Measurements from ENCODE around the gene KDELR3. TPM values are rescaled to one million over a fixed set of nuclear protein-coding genes. Genes with fewer than 3 reads are reported as not detected.

Gene KDELR3
- total and polyA plus RNA-seq, 2 donors (not counting 1 experiment from before 2014, with no cell fraction given) = 78.8 to 305 TPM

- TF ChIP-seq CTCF (conservative IDR thresholded peaks at IDR 0.05 in 1 of 2, IDR thresholded peaks at IDR 0.05 in 1 of 2; ENCODE audit: low read depth in 1 of 2, low read length in 2 of 2) = no peak
- TF ChIP-seq EZH2 (IDR thresholded peaks at IDR 0.05; ENCODE audit: low read length, missing control alignments) = no peak
- Histone ChIP-seq H2AFZ (ENCODE audit: low read length) (no peak overlapping the region), H3K4me1 (ENCODE audit: control insufficient read depth, extremely low read depth, insufficient read depth, low read length) (no peaks in the 10 kb centered on the region), H4K20me1 (ENCODE audit: control insufficient read depth, extremely low read depth, insufficient read depth, low read length) (no peaks in the 10 kb centered on the region), H3K9me3 (ENCODE audit: control insufficient read depth, insufficient read depth, low read depth, low read length) (no peaks in the 10 kb centered on the region), H3K4me2 (ENCODE audit: extremely low read depth, insufficient read depth, low read length) (no peak overlapping the region), H3K27ac (ENCODE audit: insufficient read depth, low read length) (no peak overlapping the region), H3K36me3 (ENCODE audit: control insufficient read depth, insufficient read depth, low read length) (no peaks in the 10 kb centered on the region), H3K79me2 (ENCODE audit: control insufficient read depth, insufficient read depth, low read length) (no peaks in the 10 kb centered on the region), H3K9ac (ENCODE audit: insufficient read depth, low read length) (no peak overlapping the region), H3K27me3 (ENCODE audit: control insufficient read depth, insufficient read depth, low read length) (no peaks in the 10 kb centered on the region), H3K4me3 (replicated peaks in 1 of 4; ENCODE audit: control extremely low read depth in 1 of 4, insufficient read depth in 1 of 4, low read depth in 3 of 4, low read length in 4 of 4) (no peak overlapping the region)
- DNase-seq (ENCODE audit: low read depth in 2 of 2) = peak in 1 of 2 donors; percentile 25
These were observed 38.3 kb upstream of the KDELR3 start for GRCh38 chr22:38429499-38430068.

- no peaks in the 10 kb centered on the region for H3K27me3 ChIP-seq (ENCODE audit: control insufficient read depth, insufficient read depth, low read length)
- no peak overlapping the region for H2AFZ ChIP-seq (ENCODE audit: low read length)
- no peak overlapping the region for H3K4me2 ChIP-seq (ENCODE audit: extremely low read depth, insufficient read depth, low read length)
- H3K4me3 ChIP-seq (replicated peaks in 1 of 4; ENCODE audit: control extremely low read depth in 1 of 4, insufficient read depth in 1 of 4, low read depth in 3 of 4, low read length in 4 of 4) = no peak overlapping the region
- H4K20me1 ChIP-seq (ENCODE audit: control insufficient read depth, extremely low read depth, insufficient read depth, low read length) = no peaks in the 10 kb centered on the region
- no peaks in the 10 kb centered on the region for H3K79me2 ChIP-seq (ENCODE audit: control insufficient read depth, insufficient read depth, low read length)
- no peak for TF ChIP-seq EZH2 (IDR thresholded peaks at IDR 0.05; ENCODE audit: low read length, missing control alignments)
- no peak overlapping the region for H3K9ac ChIP-seq (ENCODE audit: insufficient read depth, low read length)
- no peaks in the 10 kb centered on the region for H3K4me1 ChIP-seq (ENCODE audit: control insufficient read depth, extremely low read depth, insufficient read depth, low read length)
- H3K36me3 ChIP-seq (ENCODE audit: control insufficient read depth, insufficient read depth, low read length) = no peaks in the 10 kb centered on the region
- no peaks in the 10 kb centered on the region for H3K9me3 ChIP-seq (ENCODE audit: control insufficient read depth, insufficient read depth, low read depth, low read length)
- DNase-seq (ENCODE audit: low read depth in 2 of 2) = no peak
- no peak overlapping the region for H3K27ac ChIP-seq (ENCODE audit: insufficient read depth, low read length)
These were observed 36.5 kb upstream of the KDELR3 start for GRCh38 chr22:38431266-38432010.

- no peak overlapping the region for H3K9ac ChIP-seq (ENCODE audit: insufficient read depth, low read length)
- H3K4me1 ChIP-seq (ENCODE audit: control insufficient read depth, extremely low read depth, insufficient read depth, low read length) = no peaks in the 10 kb centered on the region
- no peak overlapping the region for H3K4me2 ChIP-seq (ENCODE audit: extremely low read depth, insufficient read depth, low read length)
- H3K79me2 ChIP-seq (ENCODE audit: control insufficient read depth, insufficient read depth, low read length) = no peaks in the 10 kb centered on the region
- no peak overlapping the region for H3K4me3 ChIP-seq (replicated peaks in 1 of 4; ENCODE audit: control extremely low read depth in 1 of 4, insufficient read depth in 1 of 4, low read depth in 3 of 4, low read length in 4 of 4)
- peak in 1 of 2 donors; percentile 47 for DNase-seq (ENCODE audit: low read depth in 2 of 2)
- H3K27me3 ChIP-seq (ENCODE audit: control insufficient read depth, insufficient read depth, low read length) = no peaks in the 10 kb centered on the region
- H3K27ac ChIP-seq (ENCODE audit: insufficient read depth, low read length) = no peak overlapping the region
- no peaks in the 10 kb centered on the region for H3K36me3 ChIP-seq (ENCODE audit: control insufficient read depth, insufficient read depth, low read length)
- no peaks in the 10 kb centered on the region for H4K20me1 ChIP-seq (ENCODE audit: control insufficient read depth, extremely low read depth, insufficient read depth, low read length)
- no peak overlapping the region for H2AFZ ChIP-seq (ENCODE audit: low read length)
- TF ChIP-seq CTCF (conservative IDR thresholded peaks at IDR 0.05 in 1 of 2, IDR thresholded peaks at IDR 0.05 in 1 of 2; ENCODE audit: low read depth in 1 of 2, low read length in 2 of 2) (no peak), EZH2 (IDR thresholded peaks at IDR 0.05; ENCODE audit: low read length, missing control alignments) (no peak)
- H3K9me3 ChIP-seq (ENCODE audit: control insufficient read depth, insufficient read depth, low read depth, low read length) = no peaks in the 10 kb centered on the region
These were observed 35.6 kb upstream of the KDELR3 start for GRCh38 chr22:38432264-38432663.

Data from fibroblast of lung (primary cell).